Peyer's patch (tissue), 4 donors: Measurements from ENCODE around the gene HDAC9.

ENCODE experiments used
- CTCF ChIP-seq, 6 experiments: fragments of 450-650 bp in 4 of 6; fragments of 200-600 bp in 2 of 6; sonication (generic) in 1 of 6; IDR thresholded peaks; one replicate each; pipeline ENCODE4 v1.5.1; 2017 to 2019; ENCODE audit warnings: antibody characterized with exemption in 6 of 6, mild to moderate bottlenecking in 3 of 6, moderate library complexity in 1 of 6
- POLR2A ChIP-seq, 2 donors: fragments of 450-650 bp; IDR thresholded peaks; one replicate each; pipeline ENCODE4 v1.5.1; 2017; ENCODE audit warnings: antibody characterized with exemption in 2 of 2, mild to moderate bottlenecking in 2 of 2, moderate library complexity in 2 of 2

GRCh38 chr7:18464830-18465229 is 30.7 kb upstream of the HDAC9 start:
- no peak for TF ChIP-seq CTCF (IDR thresholded peaks at IDR 0.05)
- no peak for TF ChIP-seq POLR2A (IDR thresholded peaks at IDR 0.05)
